ENCODE data around the gene IL32.
"Not testable (repeated sequence)": the region's sequence is repeated elsewhere in the genome, so short reads cannot be mapped to it uniquely, and the experiment has no call there.

DNA sequence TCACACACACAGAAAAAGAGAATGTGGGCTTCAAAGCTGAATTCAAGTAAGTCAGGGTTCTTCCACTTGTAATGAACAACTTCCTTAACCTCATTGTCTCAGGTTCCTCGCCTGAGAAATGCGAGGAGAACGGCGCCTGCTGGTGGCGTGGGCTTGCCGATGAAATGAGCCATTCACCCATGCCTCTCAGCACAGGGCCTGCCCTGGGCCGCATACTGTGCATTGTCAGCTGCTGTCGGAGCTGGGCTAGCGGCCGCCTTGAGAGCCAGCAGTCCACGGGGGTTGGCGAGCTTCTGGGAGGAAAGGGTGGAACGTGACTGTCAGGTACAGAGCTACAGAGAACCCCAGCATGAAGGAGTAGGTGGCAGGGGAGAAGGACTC, 12.1 kb upstream of the IL32 start:
- not testable (repeated sequence) for TF ChIP-seq CTCF, POLR2A (IDR thresholded peaks at IDR 0.05)
